ENCODE results near the gene HDHD3. TPM values are rescaled to one million over a fixed set of nuclear protein-coding genes. Genes with fewer than 3 reads are reported as not detected.

The HDHD3 gene
- polyA plus RNA-seq, 1 donor (not counting 4 experiments of a cell fraction or from before 2014, with no cell fraction given), result 14.7 TPM

DNA sequence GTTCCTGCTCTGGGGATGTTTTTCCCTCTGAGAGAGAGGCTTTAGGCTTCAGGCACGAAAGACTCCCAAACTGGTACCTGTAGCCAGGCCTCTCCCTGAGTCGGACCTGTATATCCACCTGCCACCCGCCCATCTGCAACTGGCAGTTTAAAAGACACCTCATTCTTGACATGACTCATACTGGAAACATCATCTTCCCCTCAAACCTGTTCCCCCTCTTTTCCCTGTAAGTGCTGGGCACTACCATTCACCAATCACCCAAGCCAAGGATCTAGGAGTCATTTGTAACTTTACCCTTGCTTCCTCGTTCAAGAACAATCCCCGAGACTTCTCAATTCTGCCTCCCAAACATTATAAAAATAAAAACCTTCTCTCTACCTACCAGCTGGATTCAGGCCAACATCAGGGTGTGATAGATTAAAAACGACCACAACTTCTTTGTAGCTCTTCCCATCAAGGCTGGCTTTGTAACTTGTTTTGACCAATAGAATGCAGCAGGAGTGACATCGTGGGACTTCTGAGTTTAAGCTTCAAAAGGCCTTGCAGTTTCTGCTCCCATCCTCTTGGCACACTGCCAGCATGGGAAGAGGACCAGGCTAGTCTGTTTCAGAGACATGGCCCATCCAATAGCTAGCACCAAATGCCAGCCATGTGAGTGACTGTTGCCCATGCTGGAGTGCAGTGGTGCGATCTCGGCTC lies 34.9 kb downstream of the HDHD3 start:
- H2AFZ ChIP-seq (ENCODE audit: control insufficient read depth, low read length), result peak overlapping the region; percentile 38
- H4K20me1 ChIP-seq (ENCODE audit: control insufficient read depth, extremely low read depth, insufficient read depth, low read length), result no peaks in the 10 kb centered on the region
- dilution Hi-C loops (cut with MboI; ENCODE audit: extremely low pct_ligation_motif_present, low sequenced_read_pairs), result loop anchor here (10.0 kb wide), 1 partner anchor 63 kb away; the partner anchor contains the start of gene ALAD
- H3K27ac ChIP-seq (ENCODE audit: control insufficient read depth, insufficient read depth, low read length), result no peak overlapping the region
- H3K36me3 ChIP-seq (ENCODE audit: control insufficient read depth in 2 of 2, extremely low read depth in 1 of 2, insufficient read depth in 2 of 2, low read length in 2 of 2), result no peaks in the 10 kb centered on the region
- no peak overlapping the region for H3K4me3 ChIP-seq (ENCODE audit: control insufficient read depth in 2 of 3, extremely low read depth in 1 of 3, insufficient read depth in 2 of 3, low read depth in 1 of 3, low read length in 3 of 3)
- peak overlapping the region; percentile 33 for H3K4me2 ChIP-seq (ENCODE audit: control insufficient read depth, extremely low read depth, insufficient read depth, low read depth, low read length)
- H3K9ac ChIP-seq (ENCODE audit: control insufficient read depth, extremely low read depth, insufficient read depth, low read length), result no peak overlapping the region
- peak; percentile 77 for FAIRE-seq
- H3K4me1 ChIP-seq (ENCODE audit: control insufficient read depth, extremely low read depth, insufficient read depth, low read length), result peaks cover 18% of the 10 kb centered on the region
- DNase-seq (ENCODE audit: low read depth, low spot score), result peak; percentile 71
- H3K9me3 ChIP-seq (ENCODE audit: control insufficient read depth, low read depth, low read length), result no peaks in the 10 kb centered on the region
- H3K9me1 ChIP-seq (ENCODE audit: control insufficient read depth, extremely low read depth, insufficient read depth, low read length), result no peaks in the 10 kb centered on the region
- TF ChIP-seq, protein P1, sequence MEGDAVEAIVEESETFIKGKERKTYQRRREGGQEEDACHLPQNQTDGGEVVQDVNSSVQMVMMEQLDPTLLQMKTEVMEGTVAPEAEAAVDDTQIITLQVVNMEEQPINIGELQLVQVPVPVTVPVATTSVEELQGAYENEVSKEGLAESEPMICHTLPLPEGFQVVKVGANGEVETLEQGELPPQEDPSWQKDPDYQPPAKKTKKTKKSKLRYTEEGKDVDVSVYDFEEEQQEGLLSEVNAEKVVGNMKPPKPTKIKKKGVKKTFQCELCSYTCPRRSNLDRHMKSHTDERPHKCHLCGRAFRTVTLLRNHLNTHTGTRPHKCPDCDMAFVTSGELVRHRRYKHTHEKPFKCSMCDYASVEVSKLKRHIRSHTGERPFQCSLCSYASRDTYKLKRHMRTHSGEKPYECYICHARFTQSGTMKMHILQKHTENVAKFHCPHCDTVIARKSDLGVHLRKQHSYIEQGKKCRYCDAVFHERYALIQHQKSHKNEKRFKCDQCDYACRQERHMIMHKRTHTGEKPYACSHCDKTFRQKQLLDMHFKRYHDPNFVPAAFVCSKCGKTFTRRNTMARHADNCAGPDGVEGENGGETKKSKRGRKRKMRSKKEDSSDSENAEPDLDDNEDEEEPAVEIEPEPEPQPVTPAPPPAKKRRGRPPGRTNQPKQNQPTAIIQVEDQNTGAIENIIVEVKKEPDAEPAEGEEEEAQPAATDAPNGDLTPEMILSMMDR (optimal IDR thresholded peaks at IDR 0.05 in 1 of 3, IDR thresholded peaks at IDR 0.05 in 1 of 3, conservative IDR thresholded peaks at IDR 0.05 in 1 of 3; ENCODE audit: extremely low read depth in 1 of 3, insufficient read depth in 2 of 3, low read length in 3 of 3), result no peak
- TF ChIP-seq EZH2 (IDR thresholded peaks at IDR 0.05; ENCODE audit: low read length), result no peak
- H3K27me3 ChIP-seq (ENCODE audit: control insufficient read depth, extremely low read depth, insufficient read depth, low read length), result no peaks in the 10 kb centered on the region
- no peaks in the 10 kb centered on the region for H3K79me2 ChIP-seq (ENCODE audit: control insufficient read depth, insufficient read depth, low read length)

DNA sequence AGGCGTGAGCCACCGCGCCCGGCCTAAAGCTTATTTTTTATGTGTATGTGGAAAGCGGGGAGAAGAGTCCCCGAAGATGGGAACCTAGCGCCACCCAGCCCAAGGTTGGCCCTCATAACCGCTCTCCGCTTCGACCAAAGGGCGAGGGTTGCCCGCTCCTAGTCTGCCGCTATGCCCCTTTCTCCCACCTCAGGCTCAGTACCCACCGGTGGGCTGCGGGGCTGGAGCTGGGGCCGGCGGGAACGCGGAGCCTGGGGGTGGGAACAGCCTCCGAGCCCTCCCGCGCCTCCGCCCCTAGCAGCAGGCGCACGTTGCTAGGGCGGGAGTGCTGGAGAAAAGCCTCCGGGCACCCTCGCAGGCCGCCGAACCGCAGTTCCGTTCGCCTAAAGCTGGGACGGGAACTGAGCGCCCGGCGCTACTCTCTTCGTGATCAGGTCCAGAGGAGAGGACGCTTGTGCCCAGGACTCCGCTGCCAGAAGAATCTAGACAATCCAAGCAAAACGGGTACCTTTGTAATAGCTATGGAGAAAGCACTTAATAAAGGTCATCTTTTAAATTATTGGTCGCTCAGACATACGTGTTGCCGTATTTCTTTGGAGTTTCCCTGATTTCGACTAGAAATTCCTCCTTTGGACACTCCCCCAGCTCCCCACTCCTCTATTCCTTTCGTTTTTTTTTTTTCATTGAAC lies 36.6 kb downstream of the HDHD3 start, which contains the start of gene WDR31:
WDR31 (minus strand) TSS at position 265 of the 689 bp plus-strand sequence. CDS start 8,253 bp downstream, outside the sequence.
- Histone ChIP-seq H3K36me3 (ENCODE audit: control insufficient read depth in 2 of 2, extremely low read depth in 1 of 2, insufficient read depth in 2 of 2, low read length in 2 of 2) (no peaks in the 10 kb centered on the region), H3K9me3 (ENCODE audit: control insufficient read depth, low read depth, low read length) (no peaks in the 10 kb centered on the region), H4K20me1 (ENCODE audit: control insufficient read depth, extremely low read depth, insufficient read depth, low read length) (no peaks in the 10 kb centered on the region), H3K4me3 (ENCODE audit: control insufficient read depth in 2 of 3, extremely low read depth in 1 of 3, insufficient read depth in 2 of 3, low read depth in 1 of 3, low read length in 3 of 3) (peak within 1 kb of the TSS; percentile 69 to 76 (median 71)), H3K79me2 (ENCODE audit: control insufficient read depth, insufficient read depth, low read length) (no peaks in the 10 kb centered on the region), H3K27ac (ENCODE audit: control insufficient read depth, insufficient read depth, low read length) (peak within 1 kb of the TSS; percentile 33), H3K4me2 (ENCODE audit: control insufficient read depth, extremely low read depth, insufficient read depth, low read depth, low read length) (peak within 1 kb of the TSS; percentile 88), H3K27me3 (ENCODE audit: control insufficient read depth, extremely low read depth, insufficient read depth, low read length) (no peaks in the 10 kb centered on the region), H2AFZ (ENCODE audit: control insufficient read depth, low read length) (peak within 1 kb of the TSS; percentile 92), H3K9me1 (ENCODE audit: control insufficient read depth, extremely low read depth, insufficient read depth, low read length) (no peaks in the 10 kb centered on the region), H3K4me1 (ENCODE audit: control insufficient read depth, extremely low read depth, insufficient read depth, low read length) (peaks cover 18% of the 10 kb centered on the region), H3K9ac (ENCODE audit: control insufficient read depth, extremely low read depth, insufficient read depth, low read length) (peak within 1 kb of the TSS; percentile 68)
- no peak for DNase-seq (ENCODE audit: low read depth, low spot score)
- TF ChIP-seq, protein P1 (optimal IDR thresholded peaks at IDR 0.05 in 1 of 3, IDR thresholded peaks at IDR 0.05 in 1 of 3, conservative IDR thresholded peaks at IDR 0.05 in 1 of 3; ENCODE audit: extremely low read depth in 1 of 3, insufficient read depth in 2 of 3, low read length in 3 of 3), result peak in 1 of 3 experiments; percentile 5
- no peak for TF ChIP-seq EZH2 (IDR thresholded peaks at IDR 0.05; ENCODE audit: low read length)
- FAIRE-seq, result no peak
- dilution Hi-C loops (cut with MboI; ENCODE audit: extremely low pct_ligation_motif_present, low sequenced_read_pairs), result loop anchor here (10.0 kb wide), 1 partner anchor 65 kb away; the partner anchor contains the start of gene ALAD
